Pancreas (tissue), 10 donors: ENCODE data around the gene NPHP4. TPM values are rescaled to one million over a fixed set of nuclear protein-coding genes. Genes with fewer than 3 reads are reported as not detected.
A peak's percentile ranks its signal among the peaks of the same experiment; 100 is the strongest.

Source experiments
- ATAC-seq, 4 donors: fragments of 200-7000 bp; cut with Tn5 transposase; one replicate each; pipeline versions ENCODE4 v1.8.0 to v1.9.1; 2020; ENCODE audit warnings: mild to moderate bottlenecking in 4 of 4, moderate library complexity in 4 of 4
- DNase-seq, 6 donors: peaks; one replicate each; pipeline ENCODE4 v3.0.0-alpha.2; 2020
- FAIRE-seq: peaks from 2 replicates; lab custom pipeline; 2012; peaks lifted over from hg19 to GRCh38; lab: Jason Lieb, UNC
- H3K27ac ChIP-seq, 4 donors: fragments of 200-600 bp; sonication (generic); 1 replicate in 3 of 4; 2 replicates in 1 of 4; pipeline versions ENCODE4 v1.5.0 to v1.8.0; 2020
- H3K27me3 ChIP-seq, 4 donors: fragments of 200-600 bp; one replicate each; pipeline ENCODE4 v1.8.0; 2021
- H3K36me3 ChIP-seq, 3 donors: fragments of 200-600 bp; sonication (generic) in 1 of 3; one replicate each; pipeline versions ENCODE4 v1.5.0 to v1.8.0; 2020 to 2021
- H3K4me1 ChIP-seq, 3 donors: fragments of 200-600 bp; one replicate each; pipeline ENCODE4 v1.8.0; 2021
- H3K4me3 ChIP-seq, 4 donors: fragments of 200-600 bp; sonication (generic) in 2 of 4; one replicate each; pipeline versions ENCODE4 v1.5.0 to v1.8.0; 2020 to 2021
- H3K9me3 ChIP-seq, 4 donors: fragments of 200-600 bp; one replicate each; pipeline ENCODE4 v1.8.0; 2021
- WGBS, 2 donors: extraction: QIAGEN DNeasy Blood & Tissue Kit; methylation state at CpG; one replicate each; pipeline ENCODE4 v1.1.7; 2013; 5-methylcytosine and 5-hydroxymethylcytosine counted together
- intact Hi-C, 3 donors: fragments of 100-400 bp; cut with DNase I; formaldehyde crosslinking; loops; one replicate each; pipeline versions ENCODE4 v1.11.1 to v1.14.2; 2022
- polyA plus RNA-seq, 2 donors: library from polyadenylated mRNA; stranded (reverse); fragments of 200-250 nt; gene quantifications; one replicate each; pipeline ENCODE4 v1.2.3, GENCODE V29; 2013
- total RNA-seq, 6 donors: library from RNA; stranded (reverse); fragmentation: NEBNext Ultra II Directional in 4 of 6; extraction: Animal tissue kit (Norgen Biotek cat#: 25700) in 4 of 6; gene quantifications; one replicate each; pipeline versions ENCODE4 v1.2.1 to v1.2.4, GENCODE V29; 2021 to 2023
- TF ChIP-seq, protein P1 (sequence below), 4 donors: fragments of 200-600 bp; sonication (generic) in 3 of 4; IDR thresholded peaks; one replicate each; pipeline versions ENCODE4 v1.5.0 to v1.8.0; 2021; ENCODE audit warnings: antibody characterized with exemption in 4 of 4
- donor health status: healthy with polysubstance abuse.
- donor health status: DM: no; HTN: no; CAD: no; lungs with moderate emphysema.
- donor health status: DM: no; HTN: no; CAD: no.
- donor health status: control.
- donor health status: control.
- donor health status: Bipolar disorder and iron deficiency.
- donor health status: DM: yes; HTN: yes; CAD: no.
- donor health status: DM: no; HTN: no; CAD: no.
- donor health status: DM: no; HTN: no; CAD: no.
- donor health status: DM: yes; HTN: yes; CAD: no.

Gene NPHP4
- total and polyA plus RNA-seq, 8 donors = 4.0 to 9.7 (median 5.7) TPM

DNA sequence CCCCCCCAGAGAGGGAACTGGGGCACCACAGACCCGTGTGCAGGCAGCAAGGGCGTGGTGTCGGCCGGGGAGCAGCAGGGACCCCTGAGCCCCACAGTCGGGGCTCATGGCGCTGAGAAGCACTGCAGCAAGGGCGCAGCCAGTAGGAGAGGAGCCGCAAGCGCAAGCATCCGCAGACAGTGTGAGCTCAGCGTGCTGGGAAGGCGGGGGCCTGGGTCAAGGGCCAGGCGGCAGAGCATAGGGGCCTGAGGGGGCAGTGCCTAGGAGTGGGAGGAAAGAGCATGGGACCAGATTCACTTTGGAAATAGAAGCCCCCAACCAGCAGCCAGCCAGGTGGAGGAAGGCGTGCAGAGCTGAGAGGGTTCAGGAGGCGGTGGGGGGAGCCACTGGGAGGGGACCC is 46.8 kb upstream of the NPHP4 start:
- H3K9me3 ChIP-seq = no peaks in the 10 kb centered on the region
- no peaks in the 10 kb centered on the region for H3K36me3 ChIP-seq
- ATAC-seq (no peak), FAIRE-seq (no peak), DNase-seq (peak in 1 of 6 donors; percentile 58)
- 68 to 74% methylated on average over 15 of the region's 15 CpGs for whole genome bisulfite sequencing, 2 donors
- no peak overlapping the region for H3K27ac ChIP-seq
- TF ChIP-seq, protein P1, sequence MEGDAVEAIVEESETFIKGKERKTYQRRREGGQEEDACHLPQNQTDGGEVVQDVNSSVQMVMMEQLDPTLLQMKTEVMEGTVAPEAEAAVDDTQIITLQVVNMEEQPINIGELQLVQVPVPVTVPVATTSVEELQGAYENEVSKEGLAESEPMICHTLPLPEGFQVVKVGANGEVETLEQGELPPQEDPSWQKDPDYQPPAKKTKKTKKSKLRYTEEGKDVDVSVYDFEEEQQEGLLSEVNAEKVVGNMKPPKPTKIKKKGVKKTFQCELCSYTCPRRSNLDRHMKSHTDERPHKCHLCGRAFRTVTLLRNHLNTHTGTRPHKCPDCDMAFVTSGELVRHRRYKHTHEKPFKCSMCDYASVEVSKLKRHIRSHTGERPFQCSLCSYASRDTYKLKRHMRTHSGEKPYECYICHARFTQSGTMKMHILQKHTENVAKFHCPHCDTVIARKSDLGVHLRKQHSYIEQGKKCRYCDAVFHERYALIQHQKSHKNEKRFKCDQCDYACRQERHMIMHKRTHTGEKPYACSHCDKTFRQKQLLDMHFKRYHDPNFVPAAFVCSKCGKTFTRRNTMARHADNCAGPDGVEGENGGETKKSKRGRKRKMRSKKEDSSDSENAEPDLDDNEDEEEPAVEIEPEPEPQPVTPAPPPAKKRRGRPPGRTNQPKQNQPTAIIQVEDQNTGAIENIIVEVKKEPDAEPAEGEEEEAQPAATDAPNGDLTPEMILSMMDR (IDR thresholded peaks at IDR 0.05) = no peak
- intact Hi-C loops = no loop called here
- no peaks in the 10 kb centered on the region for H3K4me1 ChIP-seq
- peaks cover 0 to 4% (median 0%) of the 10 kb centered on the region in 4 donors for H3K27me3 ChIP-seq
- H3K4me3 ChIP-seq = no peak overlapping the region

DNA sequence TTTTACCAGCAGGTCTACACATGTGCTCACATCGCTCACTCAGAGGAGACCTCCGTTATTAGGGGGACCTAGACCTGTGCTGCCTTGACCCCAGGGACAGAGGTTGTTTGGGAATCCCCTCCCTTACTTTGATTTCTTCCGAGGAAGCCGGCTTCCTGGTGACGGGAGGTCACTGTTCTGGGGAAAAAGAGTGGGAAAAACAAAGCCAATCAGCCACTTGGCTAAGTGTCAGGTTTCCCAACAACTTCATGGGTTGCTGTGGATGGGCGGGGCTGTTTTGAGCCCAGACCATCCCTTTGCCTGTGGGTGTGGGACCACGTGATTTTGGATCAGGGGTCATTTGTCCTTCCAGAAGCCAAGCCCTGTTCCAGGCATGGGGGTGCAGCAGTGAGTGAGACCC is 46.4 kb upstream of the NPHP4 start:
- intact Hi-C loops = no loop called here

DNA sequence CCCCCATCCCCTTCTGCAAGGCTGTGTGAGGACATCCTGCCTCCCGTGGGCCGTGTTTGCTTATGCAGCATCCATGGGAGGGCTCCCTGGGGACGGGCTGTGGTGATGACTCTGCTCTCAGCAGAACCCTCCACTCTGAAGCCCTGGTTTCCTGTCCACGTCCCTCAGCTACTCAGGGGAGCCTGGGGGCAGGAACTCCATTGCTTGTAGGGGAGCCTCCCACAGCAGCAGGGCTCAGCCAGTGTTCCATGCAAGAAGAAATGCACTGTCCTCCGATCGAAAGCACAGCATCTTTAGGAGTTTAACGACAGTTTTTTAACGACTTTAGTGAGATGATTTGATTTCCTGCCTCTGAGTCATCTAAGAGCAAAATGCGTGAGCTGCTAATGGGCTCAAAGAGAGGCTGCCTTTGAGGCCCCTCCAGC is 45.1 kb upstream of the NPHP4 start:
- H3K4me1 ChIP-seq = no peaks in the 10 kb centered on the region
- no peak overlapping the region for H3K27ac ChIP-seq
- WGBS, 2 donors = 31 to 36% methylated on average over 9 of the region's 9 CpGs
- TF ChIP-seq, protein P1 (IDR thresholded peaks at IDR 0.05) = no peak
- ATAC-seq = no peak
- FAIRE-seq = no peak
- no peaks in the 10 kb centered on the region for H3K9me3 ChIP-seq
- H3K4me3 ChIP-seq = no peak overlapping the region
- DNase-seq = peak in 1 of 6 donors; percentile 31
- peaks cover 0 to 4% (median 0%) of the 10 kb centered on the region in 4 donors for H3K27me3 ChIP-seq
- H3K36me3 ChIP-seq = no peaks in the 10 kb centered on the region
- intact Hi-C loops = no loop called here

More for the DNA sequence above, 46.4 kb upstream of the NPHP4 start:
- Histone ChIP-seq H3K4me1 (no peaks in the 10 kb centered on the region), H3K4me3 (no peak overlapping the region), H3K27me3 (peaks cover 0 to 4% (median 0%) of the 10 kb centered on the region in 4 donors), H3K27ac (no peak overlapping the region), H3K36me3 (no peaks in the 10 kb centered on the region), H3K9me3 (no peaks in the 10 kb centered on the region)
- TF ChIP-seq, protein P1 (IDR thresholded peaks at IDR 0.05) = no peak
- DNase-seq (peak in 1 of 6 donors; percentile 2), ATAC-seq (no peak), FAIRE-seq (no peak)
- WGBS, 2 donors = 45 to 48% methylated on average over 7 of the region's 7 CpGs

DNA sequence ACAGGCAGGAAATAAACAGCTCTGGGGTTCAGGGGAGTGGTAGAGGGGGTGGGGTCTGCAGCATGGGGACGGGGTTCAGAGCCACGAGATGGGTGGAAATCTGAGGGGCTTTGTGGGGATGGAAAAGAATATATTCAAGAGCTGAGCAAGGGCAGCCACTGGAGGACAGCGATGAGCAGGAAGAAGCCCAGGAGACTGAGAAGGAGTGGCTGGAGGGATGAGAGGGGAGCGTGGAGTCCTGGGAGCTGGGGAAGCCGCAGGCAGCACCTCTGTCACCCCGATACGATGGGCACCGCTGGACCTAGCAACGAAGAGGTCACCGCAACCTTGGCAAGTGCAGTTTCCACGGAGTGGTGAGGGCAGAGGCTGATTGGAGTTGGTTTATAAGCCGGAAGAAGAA is 43.5 kb upstream of the NPHP4 start:
- intact Hi-C loops = no loop called here

DNA sequence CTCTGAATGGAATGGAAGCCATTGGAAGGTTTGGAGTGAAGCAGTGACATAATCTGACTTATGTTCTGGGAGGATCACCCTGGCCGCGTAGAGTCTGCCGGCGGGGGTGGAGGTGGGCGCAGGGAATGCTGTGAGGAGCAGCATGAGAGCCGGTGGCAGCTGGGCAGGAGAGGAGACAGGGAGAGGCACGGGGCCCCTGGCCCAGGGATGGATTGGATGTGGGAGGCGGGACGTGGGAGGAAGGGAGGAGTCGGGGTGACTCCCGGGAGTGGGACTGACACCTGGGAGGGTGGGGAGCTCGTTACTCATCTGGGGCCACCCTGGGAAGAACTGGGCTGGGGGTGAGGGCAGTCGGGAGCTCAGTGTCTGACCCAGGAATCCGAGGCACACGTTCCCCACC is 43.1 kb upstream of the NPHP4 start:
- Histone ChIP-seq H3K4me1 (no peaks in the 10 kb centered on the region), H3K4me3 (no peak overlapping the region), H3K36me3 (no peaks in the 10 kb centered on the region), H3K9me3 (no peaks in the 10 kb centered on the region), H3K27ac (no peak overlapping the region), H3K27me3 (peaks cover 0 to 4% (median 0%) of the 10 kb centered on the region in 4 donors)
- TF ChIP-seq, protein P1 (IDR thresholded peaks at IDR 0.05) = no peak
- DNase-seq = no peak
- no peak for FAIRE-seq
- 51 to 61% methylated on average over 15 of the region's 15 CpGs for WGBS, 2 donors
- intact Hi-C loops = no loop called here
- ATAC-seq = no peak

More for the DNA sequence above, 43.5 kb upstream of the NPHP4 start:
- Histone ChIP-seq H3K9me3 (no peaks in the 10 kb centered on the region), H3K4me1 (no peaks in the 10 kb centered on the region), H3K36me3 (no peaks in the 10 kb centered on the region), H3K4me3 (no peak overlapping the region), H3K27me3 (peaks cover 0 to 4% (median 0%) of the 10 kb centered on the region in 4 donors), H3K27ac (no peak overlapping the region)
- WGBS, 2 donors = 57 to 65% methylated on average over 12 of the region's 12 CpGs
- FAIRE-seq (no peak), DNase-seq (no peak), ATAC-seq (no peak)
- TF ChIP-seq, protein P1 (IDR thresholded peaks at IDR 0.05) = no peak
